Stimulated activated CD8-positive, alpha-beta memory T cell treated with anti-CD3 and anti-CD28 coated beads, Interleukin-7, amount 100 ng/mL, for 24 hours (primary cell): ENCODE measurements around the gene UNC5B.
"Not testable (repeated sequence)": the region's sequence is repeated elsewhere in the genome, so short reads cannot be mapped to it uniquely, and the experiment has no call there.

Experiments
- DNase-seq: peaks from one replicate; pipeline ENCODE4 v3.0.0-alpha.2; 2020; ENCODE audit warnings: low read depth

UNC5B gene

DNA sequence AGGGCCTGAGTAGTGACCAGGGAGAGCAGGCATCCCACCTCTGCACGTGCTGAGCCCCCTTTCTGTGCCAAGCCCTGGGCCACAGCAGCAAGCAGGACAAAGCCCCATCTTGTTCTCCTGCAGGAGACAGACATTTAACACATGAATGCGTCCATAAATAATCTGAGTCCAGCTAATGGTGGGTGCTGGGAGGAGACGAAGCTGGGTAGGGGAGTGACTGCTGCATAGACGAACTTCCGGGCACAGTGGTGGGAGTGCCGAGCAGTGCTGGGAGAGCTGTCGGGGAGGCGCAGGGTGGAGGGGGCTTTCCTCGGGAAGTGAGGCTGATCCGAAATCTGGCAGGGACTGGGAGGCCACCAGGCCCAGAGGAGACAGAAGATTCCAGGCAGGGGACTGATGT is 71.5 kb downstream of the UNC5B start:
- no peak for DNase-seq

- DNase-seq, result no peak
Observed at GRCh38 chr10:71284544-71285179, 72.3 kb downstream of the UNC5B start.

DNA sequence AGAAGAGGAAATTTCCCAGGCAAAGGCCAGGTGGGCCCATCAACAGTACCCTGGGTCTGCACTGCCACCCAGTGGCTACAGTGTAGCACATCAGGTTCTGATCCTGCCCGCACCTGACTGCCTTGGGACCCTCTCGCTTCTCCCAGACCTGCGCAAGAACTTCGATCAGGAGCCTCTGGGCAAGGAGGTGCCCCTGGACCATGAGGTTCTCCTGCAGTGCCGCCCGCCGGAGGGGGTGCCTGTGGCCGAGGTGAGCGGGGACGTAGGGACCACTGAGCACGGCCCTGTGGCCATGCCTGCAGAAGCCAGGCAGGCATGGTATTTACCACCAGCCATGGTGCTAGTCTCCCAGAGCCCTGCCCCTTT is 72.8 kb downstream of the UNC5B start:
- DNase-seq, result no peak

- DNase-seq, result no peak
Observed at GRCh38 chr10:71285986-71286385, 73.6 kb downstream of the UNC5B start.

- no peak for DNase-seq
Observed at GRCh38 chr10:71286521-71287294, 74.3 kb downstream of the UNC5B start.

GRCh38 chr10:71287456-71287855 is 75.1 kb downstream of the UNC5B start:
- no peak for DNase-seq

DNA sequence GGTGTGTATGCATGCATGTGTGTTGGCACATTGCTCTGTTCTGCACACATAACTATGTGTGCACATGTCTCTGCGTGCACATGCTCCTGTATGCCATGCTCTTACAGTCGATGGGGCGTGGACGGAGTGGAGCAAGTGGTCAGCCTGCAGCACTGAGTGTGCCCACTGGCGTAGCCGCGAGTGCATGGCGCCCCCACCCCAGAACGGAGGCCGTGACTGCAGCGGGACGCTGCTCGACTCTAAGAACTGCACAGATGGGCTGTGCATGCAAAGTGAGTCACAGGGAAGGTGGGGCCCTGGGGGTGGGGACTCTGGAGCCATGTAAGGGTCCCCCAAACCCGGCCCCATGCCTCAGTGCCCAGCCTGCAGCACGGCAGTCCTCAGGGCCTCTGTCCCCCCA is 76.1 kb downstream of the UNC5B start:
- no peak for DNase-seq

GRCh38 chr10:71289421-71290130 is 77.2 kb downstream of the UNC5B start:
- DNase-seq, result no peak

GRCh38 chr10:71290331-71290730 is 78.0 kb downstream of the UNC5B start:
- no peak for DNase-seq

GRCh38 chr10:71290806-71291527 is 78.6 kb downstream of the UNC5B start:
- no peak for DNase-seq

DNA sequence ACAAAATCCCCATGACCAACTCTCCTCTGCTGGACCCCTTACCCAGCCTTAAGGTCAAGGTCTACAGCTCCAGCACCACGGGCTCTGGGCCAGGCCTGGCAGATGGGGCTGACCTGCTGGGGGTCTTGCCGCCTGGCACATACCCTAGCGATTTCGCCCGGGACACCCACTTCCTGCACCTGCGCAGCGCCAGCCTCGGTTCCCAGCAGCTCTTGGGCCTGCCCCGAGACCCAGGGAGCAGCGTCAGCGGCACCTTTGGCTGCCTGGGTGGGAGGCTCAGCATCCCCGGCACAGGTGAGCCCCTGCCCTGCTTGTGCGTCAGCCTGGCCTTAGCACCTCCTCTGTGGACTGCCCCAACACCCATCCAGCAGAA is 79.1 kb downstream of the UNC5B start:
- no peak for DNase-seq

- no peak for DNase-seq
Observed at GRCh38 chr10:71292624-71293445, 80.5 kb downstream of the UNC5B start.

DNA sequence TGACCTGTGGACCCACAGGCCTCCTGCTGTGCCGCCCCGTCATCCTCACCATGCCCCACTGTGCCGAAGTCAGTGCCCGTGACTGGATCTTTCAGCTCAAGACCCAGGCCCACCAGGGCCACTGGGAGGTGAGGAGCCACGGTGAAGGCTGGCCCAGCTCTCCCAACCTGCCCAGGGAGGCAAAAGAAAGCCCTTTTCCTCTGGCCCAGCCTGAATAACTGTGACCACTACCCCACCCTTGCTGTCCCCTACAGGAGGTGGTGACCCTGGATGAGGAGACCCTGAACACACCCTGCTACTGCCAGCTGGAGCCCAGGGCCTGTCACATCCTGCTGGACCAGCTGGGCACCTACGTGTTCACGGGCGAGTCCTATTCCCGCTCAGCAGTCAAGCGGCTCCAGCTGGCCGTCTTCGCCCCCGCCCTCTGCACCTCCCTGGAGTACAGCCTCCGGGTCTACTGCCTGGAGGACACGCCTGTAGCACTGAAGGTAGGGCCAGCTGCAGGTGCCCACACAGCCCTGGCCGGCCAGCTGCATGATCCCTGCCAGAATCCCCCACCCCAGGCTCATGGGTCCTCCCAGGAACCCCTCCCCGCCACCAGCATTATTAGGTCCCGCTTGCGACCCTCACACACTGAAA is 81.2 kb downstream of the UNC5B start:
- DNase-seq, result no peak

DNA sequence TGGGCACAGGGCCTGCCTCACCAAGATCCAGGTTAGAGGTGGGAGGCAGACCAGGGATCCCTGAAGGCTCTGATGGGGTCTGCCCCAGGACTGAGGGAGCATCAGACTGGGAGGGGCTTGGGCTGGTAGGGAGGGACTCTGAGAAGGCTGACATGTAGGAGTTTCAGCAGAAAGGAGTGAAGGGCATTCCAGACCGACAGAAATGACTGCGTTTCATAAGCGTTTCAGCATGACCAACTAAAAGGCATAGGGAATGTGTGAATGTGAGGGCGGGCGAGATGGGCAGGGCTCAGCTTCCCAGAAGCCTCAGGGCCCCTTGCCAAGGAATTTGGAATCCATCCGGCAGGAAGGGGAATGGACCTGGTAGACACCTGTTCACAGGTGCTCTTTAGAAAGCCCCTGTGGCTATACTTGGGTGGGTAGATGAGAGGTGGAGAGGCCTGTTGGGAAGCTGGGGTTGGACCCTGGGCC is 81.8 kb downstream of the UNC5B start:
- no peak for DNase-seq

- no peak for DNase-seq
Observed at GRCh38 chr10:71294856-71295255, 82.5 kb downstream of the UNC5B start.

- no peak for DNase-seq
Observed at GRCh38 chr10:71295641-71296040, 83.3 kb downstream of the UNC5B start.

DNA sequence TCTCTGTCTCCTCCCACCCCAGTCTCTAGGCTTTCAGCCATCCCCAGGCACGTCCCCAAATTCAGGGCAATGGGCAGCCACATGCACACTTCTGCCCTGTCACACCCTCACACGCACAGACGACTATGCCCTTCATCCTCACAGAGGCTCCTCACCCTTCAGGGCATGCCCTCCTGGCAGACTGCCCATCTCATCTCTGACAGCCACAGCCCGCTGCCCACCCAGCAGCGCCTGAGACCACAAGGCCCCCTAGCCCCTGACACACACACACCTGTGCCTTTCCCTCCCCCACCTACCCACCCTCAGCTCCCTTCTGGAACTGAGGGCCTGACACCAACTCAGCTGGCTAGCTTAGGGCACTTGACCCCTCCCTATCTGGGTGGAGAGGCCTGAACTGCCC is 83.7 kb downstream of the UNC5B start:
- DNase-seq, result no peak

DNA sequence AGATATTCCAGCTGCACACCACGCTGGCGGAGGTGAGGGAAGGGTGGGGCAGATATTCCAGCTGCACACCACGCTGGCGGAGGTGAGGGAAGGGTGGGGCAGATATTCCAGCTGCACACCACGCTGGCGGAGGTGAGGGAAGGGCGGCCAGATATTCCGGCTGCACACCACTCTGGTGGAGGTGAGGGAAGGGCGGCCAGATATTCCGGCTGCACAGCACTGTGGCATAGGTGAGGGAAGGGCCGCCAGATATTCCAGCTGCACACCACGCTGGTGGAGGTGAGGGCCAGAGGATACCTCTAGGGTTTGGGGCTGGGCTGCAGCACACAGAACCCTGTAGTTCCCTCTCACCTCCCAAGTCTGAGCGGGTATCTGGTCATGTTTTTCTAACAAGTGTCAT is 84.4 kb downstream of the UNC5B start:
- DNase-seq, result not testable (repeated sequence)

- DNase-seq, result no peak
Observed at GRCh38 chr10:71297343-71297742, 85.0 kb downstream of the UNC5B start.

DNA sequence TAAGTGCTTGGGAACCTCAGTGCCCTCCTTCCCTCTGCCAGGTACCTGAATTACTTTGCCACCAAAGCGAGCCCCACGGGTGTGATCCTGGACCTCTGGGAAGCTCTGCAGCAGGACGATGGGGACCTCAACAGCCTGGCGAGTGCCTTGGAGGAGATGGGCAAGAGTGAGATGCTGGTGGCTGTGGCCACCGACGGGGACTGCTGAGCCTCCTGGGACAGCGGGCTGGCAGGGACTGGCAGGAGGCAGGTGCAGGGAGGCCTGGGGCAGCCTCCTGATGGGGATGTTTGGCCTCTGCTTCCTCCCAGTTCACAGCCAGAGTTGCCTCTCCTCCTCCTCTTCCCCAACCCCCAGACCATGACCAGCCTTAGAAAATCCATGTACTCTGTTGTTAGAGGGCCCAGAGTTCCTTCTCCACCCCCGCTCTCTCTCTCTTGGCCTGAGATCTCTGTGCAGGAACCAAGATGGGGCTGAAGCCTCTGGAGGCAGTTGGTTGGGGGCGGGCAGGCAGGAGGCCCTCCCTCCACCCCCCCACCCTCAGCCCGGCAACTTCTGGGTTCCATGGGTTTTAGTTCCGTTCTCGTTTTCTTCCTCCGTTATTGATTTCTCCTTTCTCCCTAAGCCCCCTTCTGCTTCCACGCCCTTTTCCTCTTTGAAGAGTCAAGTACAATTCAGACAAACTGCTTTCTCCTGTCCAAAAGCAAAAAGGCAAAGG is 86.9 kb downstream of the UNC5B start:
- DNase-seq, result no peak
